ENCODE results near the gene PAQR7.
"Not testable (repeated sequence)": the region's sequence is repeated elsewhere in the genome, so short reads cannot be mapped to it uniquely, and the experiment has no call there.

Gene PAQR7

GRCh38 chr1:25843483-25843882 is 32.0 kb downstream of the PAQR7 start:
- no peak for ATAC-seq
- TF ChIP-seq ZNF70 (CRISPR knock-in tag; IDR thresholded peaks at IDR 0.05), result no peak
- no peak for TF ChIP-seq ARNTL (CRISPR knock-in tag; IDR thresholded peaks at IDR 0.05; ENCODE audit: borderline replicate concordance, low read depth)

GRCh38 chr1:25839808-25840207 is 35.7 kb downstream of the PAQR7 start:
- ATAC-seq, result not testable (repeated sequence)

- peak; percentile 64; the same call in 2 of the 3 replicates for ATAC-seq
- TF ChIP-seq ZNF565 (CRISPR knock-in tag; conservative IDR thresholded peaks at IDR 0.05; ENCODE audit: low read depth) (no peak), ISL1 (CRISPR knock-in tag; IDR thresholded peaks at IDR 0.05) (no peak), ZNF70 (CRISPR knock-in tag; IDR thresholded peaks at IDR 0.05) (no peak)
Measured at GRCh38 chr1:25837262-25837875, 38.1 kb downstream of the PAQR7 start.

GRCh38 chr1:25836695-25837094 is 38.8 kb downstream of the PAQR7 start:
- no peak for ATAC-seq
- TF ChIP-seq TSHZ2 (CRISPR knock-in tag; IDR thresholded peaks at IDR 0.05) (no peak), CSRNP3 (CRISPR knock-in tag; IDR thresholded peaks at IDR 0.05) (no peak), ZFP3 (CRISPR knock-in tag; IDR thresholded peaks at IDR 0.05) (no peak), TCF4 (CRISPR knock-in tag; IDR thresholded peaks at IDR 0.05; ENCODE audit: borderline replicate concordance) (no peak), RARB (CRISPR knock-in tag; IDR thresholded peaks at IDR 0.05) (no peak), ZNF565 (CRISPR knock-in tag; conservative IDR thresholded peaks at IDR 0.05; ENCODE audit: low read depth) (no peak), ZNF8 (CRISPR knock-in tag; IDR thresholded peaks at IDR 0.05) (no peak), CSDC2 (CRISPR knock-in tag; IDR thresholded peaks at IDR 0.05) (no peak), ZNF70 (CRISPR knock-in tag; IDR thresholded peaks at IDR 0.05) (no peak), ZC3H10 (CRISPR knock-in tag; IDR thresholded peaks at IDR 0.05) (no peak), TOX (CRISPR knock-in tag; IDR thresholded peaks at IDR 0.05; ENCODE audit: borderline replicate concordance) (no peak), PPARA (CRISPR knock-in tag; IDR thresholded peaks at IDR 0.05; ENCODE audit: borderline replicate concordance) (no peak), CREB5 (CRISPR knock-in tag; IDR thresholded peaks at IDR 0.05; ENCODE audit: low read depth) (no peak), GLIS3 (CRISPR knock-in tag; IDR thresholded peaks at IDR 0.05) (no peak), POU6F1 (CRISPR knock-in tag; IDR thresholded peaks at IDR 0.05; ENCODE audit: borderline replicate concordance, low read depth) (no peak), ISL1 (CRISPR knock-in tag; IDR thresholded peaks at IDR 0.05) (no peak), ESRRG (CRISPR knock-in tag; IDR thresholded peaks at IDR 0.05) (no peak)

GRCh38 chr1:25834894-25835293 is 40.6 kb downstream of the PAQR7 start:
- no peak for ATAC-seq
- TF ChIP-seq PPARA (CRISPR knock-in tag; IDR thresholded peaks at IDR 0.05; ENCODE audit: borderline replicate concordance), result no peak
- TF ChIP-seq RARB (CRISPR knock-in tag; IDR thresholded peaks at IDR 0.05), result no peak
- TF ChIP-seq BACH2 (CRISPR knock-in tag; IDR thresholded peaks at IDR 0.05; ENCODE audit: borderline replicate concordance), result no peak
- no peak for TF ChIP-seq ARNTL (CRISPR knock-in tag; IDR thresholded peaks at IDR 0.05; ENCODE audit: borderline replicate concordance, low read depth)
- no peak for TF ChIP-seq PATZ1 (CRISPR knock-in tag; IDR thresholded peaks at IDR 0.05; ENCODE audit: borderline replicate concordance)
- TF ChIP-seq CREB5 (CRISPR knock-in tag; IDR thresholded peaks at IDR 0.05; ENCODE audit: low read depth), result no peak
- TF ChIP-seq TOX (CRISPR knock-in tag; IDR thresholded peaks at IDR 0.05; ENCODE audit: borderline replicate concordance), result no peak
- TF ChIP-seq TSHZ2 (CRISPR knock-in tag; IDR thresholded peaks at IDR 0.05), result no peak

All from SK-N-SH treated with all-trans-retinoic acid at 6 μM for 48 hours (cell line).